NB4 (cell line): ENCODE data around the gene SGSM2.

Source experiments
- POLR2A ChIP-seq: IDR thresholded peaks from 2 replicates; pipeline ENCODE4 v1.6.1; 2011; ENCODE audit warnings: mild to moderate bottlenecking; ENCODE audit not compliant: insufficient read length; ENCODE audit errors: extremely low read depth
- TF ChIP-seq, protein P1 (sequence below): IDR thresholded peaks from one replicate; pipeline ENCODE4 v1.5.1; 2012; ENCODE audit warnings: low read depth, low read length
- TF ChIP-seq, protein P2 (sequence below): IDR thresholded peaks from 2 replicates; pipeline ENCODE4 v1.6.1; 2011; ENCODE audit warnings: low read depth, low read length

DNA sequence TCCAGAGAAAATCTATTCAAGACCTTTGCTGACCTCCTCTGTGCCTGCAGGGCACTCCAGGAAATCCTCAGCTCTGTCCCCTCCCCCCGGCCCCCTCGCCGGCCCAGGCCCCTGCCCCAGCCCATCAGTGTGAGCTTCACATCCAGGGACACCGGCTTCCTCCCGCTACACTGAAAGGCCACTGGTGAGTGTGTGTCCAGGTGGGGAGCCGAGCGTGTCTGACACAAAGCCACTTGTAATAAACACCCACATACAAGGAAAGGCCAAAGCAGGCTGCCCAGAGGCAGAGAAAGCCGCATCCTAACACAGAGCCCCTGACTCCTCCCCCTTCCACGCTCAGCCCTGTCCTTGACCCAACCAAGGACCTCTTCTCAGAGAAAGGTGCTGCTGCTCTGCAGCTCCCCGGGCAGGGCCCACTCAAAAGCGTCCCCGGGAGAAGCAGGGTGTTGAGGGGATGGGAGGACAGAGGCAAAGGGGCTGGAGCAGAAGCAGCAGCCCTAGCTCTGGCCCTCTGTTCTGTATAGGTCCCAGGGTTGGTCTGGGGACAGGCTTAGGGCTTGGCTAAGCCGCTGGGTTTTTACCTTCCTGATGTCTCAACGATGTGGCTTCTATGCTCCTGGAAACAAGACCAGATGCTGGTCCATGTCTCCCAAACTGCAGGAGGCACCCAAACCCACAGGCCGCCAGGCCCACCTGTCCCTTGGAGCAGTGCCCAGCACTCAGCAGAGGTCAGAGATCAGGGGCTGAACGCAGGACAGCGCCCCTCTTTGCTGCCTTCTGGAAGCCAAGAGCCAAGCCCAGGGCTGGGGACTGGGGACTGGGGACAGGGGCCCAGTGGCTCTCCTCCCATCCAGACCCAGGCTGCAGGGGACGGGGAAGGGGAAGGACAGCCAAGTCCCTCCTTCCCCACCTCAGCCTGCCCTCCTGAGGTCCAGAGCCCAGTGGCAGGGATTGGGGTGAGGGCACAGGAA is 48.2 kb downstream of the SGSM2 start:
- no peak for TF ChIP-seq POLR2A
- TF ChIP-seq, protein P1, sequence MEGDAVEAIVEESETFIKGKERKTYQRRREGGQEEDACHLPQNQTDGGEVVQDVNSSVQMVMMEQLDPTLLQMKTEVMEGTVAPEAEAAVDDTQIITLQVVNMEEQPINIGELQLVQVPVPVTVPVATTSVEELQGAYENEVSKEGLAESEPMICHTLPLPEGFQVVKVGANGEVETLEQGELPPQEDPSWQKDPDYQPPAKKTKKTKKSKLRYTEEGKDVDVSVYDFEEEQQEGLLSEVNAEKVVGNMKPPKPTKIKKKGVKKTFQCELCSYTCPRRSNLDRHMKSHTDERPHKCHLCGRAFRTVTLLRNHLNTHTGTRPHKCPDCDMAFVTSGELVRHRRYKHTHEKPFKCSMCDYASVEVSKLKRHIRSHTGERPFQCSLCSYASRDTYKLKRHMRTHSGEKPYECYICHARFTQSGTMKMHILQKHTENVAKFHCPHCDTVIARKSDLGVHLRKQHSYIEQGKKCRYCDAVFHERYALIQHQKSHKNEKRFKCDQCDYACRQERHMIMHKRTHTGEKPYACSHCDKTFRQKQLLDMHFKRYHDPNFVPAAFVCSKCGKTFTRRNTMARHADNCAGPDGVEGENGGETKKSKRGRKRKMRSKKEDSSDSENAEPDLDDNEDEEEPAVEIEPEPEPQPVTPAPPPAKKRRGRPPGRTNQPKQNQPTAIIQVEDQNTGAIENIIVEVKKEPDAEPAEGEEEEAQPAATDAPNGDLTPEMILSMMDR: no peak
- TF ChIP-seq, protein P2, sequence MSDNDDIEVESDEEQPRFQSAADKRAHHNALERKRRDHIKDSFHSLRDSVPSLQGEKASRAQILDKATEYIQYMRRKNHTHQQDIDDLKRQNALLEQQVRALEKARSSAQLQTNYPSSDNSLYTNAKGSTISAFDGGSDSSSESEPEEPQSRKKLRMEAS: no peak
